HepG2 (cell line): ENCODE measurements around the gene IFNA1. TPM values are rescaled to one million over a fixed set of nuclear protein-coding genes. Genes with fewer than 3 reads are reported as not detected.
A peak's percentile ranks its signal among the peaks of the same experiment; 100 is the strongest.

ENCODE experiments used
- ATAC-seq: fragments of 200-7000 bp; cut with Tn5 transposase; 3 replicates; pipeline ENCODE4 v1.9.1; 2020; ENCODE audit warnings: mild to moderate bottlenecking, moderate library complexity
- BruUV-seq: library from RNA; stranded (reverse); fragments of 400-500 nt; replicated peaks from 2 replicates; lab custom pipeline; 2021; lab: Mats Ljungman, UMichigan
- CTCF ChIA-PET: fragments of 300-600 bp; formaldehyde crosslinking; extraction: SDS; loops from one replicate; lab custom pipeline; 2021; ENCODE audit warnings: low total read pairs, inconsistent platforms, low intra/inter-chr PET ratio; lab: Yijun Ruan, JAX
- POLR2A ChIA-PET: fragments of 350-600 bp; sonication (Branson Sonifier 250); formaldehyde crosslinking; loops from one replicate; lab custom pipeline; 2020; ENCODE audit warnings: antibody characterized with exemption, inconsistent platforms; lab: Yijun Ruan, JAX
- DNase-seq: peaks from one replicate; pipeline ENCODE4 v3.0.0-alpha.2; 2015; ENCODE audit warnings: low spot score
- FAIRE-seq: peaks from 3 replicates; lab custom pipeline; 2011; peaks lifted over from hg19 to GRCh38; lab: Jason Lieb, UNC
- H2AFZ ChIP-seq: one replicate; pipeline ENCODE4 v1.6.1; 2011; ENCODE audit warnings: low read length, inconsistent platforms
- H3K27ac ChIP-seq: fragments of 300-600 bp; 3 replicates; pipeline ENCODE4 v1.8.0; 2011; ENCODE audit warnings: mixed run types, mild to moderate bottlenecking, mixed read lengths, low read length, inconsistent platforms; ENCODE audit not compliant: insufficient read depth; ENCODE audit errors: extremely low read length
- H3K27me3 ChIP-seq, 2 experiments: fragments of 200-600 bp in 1 of 2; 2 replicates in 1 of 2; 3 replicates in 1 of 2; pipeline versions ENCODE4 v1.6.0 to v1.8.0; 2011; ENCODE audit warnings: low read length in 2 of 2, mild to moderate bottlenecking in 2 of 2, moderate library complexity in 2 of 2, inconsistent platforms in 1 of 2; ENCODE audit not compliant: insufficient read depth in 2 of 2, control insufficient read depth in 1 of 2
- H3K36me3 ChIP-seq, 2 experiments: fragments of 200-600 bp in 1 of 2; replicated peaks in 1 of 2; 2 replicates in 1 of 2; 3 replicates in 1 of 2; pipeline versions ENCODE4 v1.5.1 to v1.8.0; 2011; ENCODE audit warnings: low read length in 2 of 2, inconsistent platforms in 1 of 2; ENCODE audit not compliant: insufficient read depth in 2 of 2, control insufficient read depth in 1 of 2
- H3K4me1 ChIP-seq: 2 replicates; pipeline ENCODE4 v1.5.1; 2012; ENCODE audit warnings: low read length, inconsistent platforms; ENCODE audit not compliant: insufficient read depth
- H3K4me2 ChIP-seq: 2 replicates; pipeline ENCODE4 v1.6.0; 2011; ENCODE audit warnings: low read depth, low read length, inconsistent platforms
- H3K4me3 ChIP-seq, 3 experiments: fragments of 200-600 bp in 1 of 3; sonication (generic), shearing (Covaris generic) in 1 of 3; replicated peaks in 1 of 3; 2 replicates each; pipeline ENCODE4 v1.5.1; 2011 to 2016; ENCODE audit warnings: low read length in 3 of 3, inconsistent platforms in 2 of 3, low read depth in 2 of 3, mild to moderate bottlenecking in 2 of 3, control low read depth in 1 of 3, mixed read lengths in 1 of 3; ENCODE audit not compliant: insufficient read depth in 1 of 3
- H3K79me2 ChIP-seq: one replicate; pipeline ENCODE4 v1.6.1; 2011; ENCODE audit warnings: low read length, inconsistent platforms; ENCODE audit not compliant: insufficient read depth
- H3K9ac ChIP-seq: 2 replicates; pipeline ENCODE4 v1.6.0; 2011; ENCODE audit warnings: mild to moderate bottlenecking, low read depth, low read length, inconsistent platforms; ENCODE audit not compliant: insufficient read depth
- H3K9me3 ChIP-seq: 2 replicates; pipeline ENCODE4 v1.5.1; 2012; ENCODE audit warnings: mild to moderate bottlenecking, low read length
- H4K20me1 ChIP-seq: 2 replicates; pipeline ENCODE4 v1.6.0; 2011; ENCODE audit warnings: inconsistent platforms, mild to moderate bottlenecking, low read length, moderate library complexity; ENCODE audit not compliant: insufficient read depth
- ATF1 ChIP-seq: IDR thresholded peaks from 2 replicates; pipeline ENCODE4 v1.6.1; 2016; ENCODE audit warnings: mild to moderate bottlenecking, control low read depth
- CBX1 ChIP-seq: IDR thresholded peaks from one replicate; pipeline ENCODE4 v1.6.1; 2016; ENCODE audit warnings: antibody characterized with exemption, low read depth
- IRF1 ChIP-seq: sonication (generic); formaldehyde crosslinking; IDR thresholded peaks from 2 replicates; pipeline ENCODE4 v1.4.0; 2020; ENCODE audit warnings: low read depth, mild to moderate bottlenecking, missing genetic modification reagents
- MAFK ChIP-seq, 2 experiments: IDR thresholded peaks in 1 of 2; conservative IDR thresholded peaks in 1 of 2; 2 replicates each; pipeline ENCODE4 v1.6.1; 2011; ENCODE audit warnings: improper control_type of control experiment in 2 of 2, low read length in 2 of 2
- PAWR ChIP-seq: sonication (generic); formaldehyde crosslinking; IDR thresholded peaks from 2 replicates; pipeline ENCODE4 v1.4.0; 2020; ENCODE audit warnings: missing genetic modification reagents, mild to moderate bottlenecking, borderline replicate concordance
- RARA ChIP-seq: IDR thresholded peaks from 2 replicates; pipeline ENCODE4 v1.6.1; 2016; ENCODE audit warnings: missing genetic modification reagents, missing compliant biosample characterization
- SRSF1 ChIP-seq: fragments of 200-400 bp; formaldehyde crosslinking; optimal IDR thresholded peaks from 2 replicates; pipeline ENCODE3; 2017; ENCODE audit warnings: mild to moderate bottlenecking, low read depth, low read length, moderate library complexity
- XBP1 ChIP-seq: sonication (generic); formaldehyde crosslinking; IDR thresholded peaks from 2 replicates; pipeline ENCODE4 v1.5.0; 2020; ENCODE audit warnings: missing genetic modification reagents
- ZFP1 ChIP-seq: IDR thresholded peaks from 2 replicates; pipeline ENCODE4 v1.6.1; 2016
- ZNF496 ChIP-seq: sonication (generic); formaldehyde crosslinking; IDR thresholded peaks from 2 replicates; pipeline ENCODE4 v1.8.1; 2023; ENCODE audit warnings: mild to moderate bottlenecking, moderate library complexity, missing genetic modification reagents; ENCODE audit not compliant: insufficient replicate concordance
- ZNF563 ChIP-seq: sonication (generic); formaldehyde crosslinking; IDR thresholded peaks from 2 replicates; pipeline ENCODE4 v1.8.0; 2022; ENCODE audit warnings: mild to moderate bottlenecking, moderate library complexity, missing genetic modification reagents
- WGBS: methylation state at CpG from one replicate; pipeline ENCODE4 v1.1.6; 2017; ENCODE audit warnings: low lambda C conversion rate; 5-methylcytosine and 5-hydroxymethylcytosine counted together
- in situ Hi-C: cut with HindIII; loops from 2 replicates; pipeline ENCODE4 v1.10.0; 2017; ENCODE audit warnings: low pct_unique_long_range_greater_than_20kb; ENCODE audit not compliant: extremely low pct_ligation_motif_present
- intact Hi-C: fragments of 100-400 bp; cut with micrococcal nuclease; formaldehyde crosslinking; loops from one replicate; pipeline ENCODE4 v1.10.0; 2022; ENCODE audit not compliant: unreplicated experiment
- polyA plus RNA-seq, 8 experiments: library from polyadenylated mRNA; depleted of rRNA in 3 of 8; stranded (reverse) in 7 of 8; unstranded in 1 of 8; fragments of >200 nt; fragmentation: Illumina TruSeq in 4 of 8; extraction: Trizol in 4 of 8; gene quantifications; 2 replicates each; pipeline versions ENCODE4 v1.2.1 to v1.2.3, GENCODE V29; 2011 to 2016; ENCODE audit warnings: low read depth in 4 of 8, missing spikeins in 1 of 8, mixed read lengths in 1 of 8; ENCODE audit not compliant: insufficient read depth in 1 of 8
- total RNA-seq, 5 experiments: library from RNA; depleted of rRNA; stranded (reverse); fragments of >200 nt; fragmentation: Illumina TruSeq; extraction: Trizol; gene quantifications; 2 replicates each; pipeline ENCODE4 v1.2.3, GENCODE V29; 2016; ENCODE audit warnings: low read depth in 1 of 5

The IFNA1 gene
- total and polyA plus RNA-seq, 2 of the 13 experiments (the other 11 are each of a cell fraction or from before 2014, with no cell fraction given), result not detected

- Histone ChIP-seq H3K27ac (no peak overlapping the region), H3K9me3 (no peaks in the 10 kb centered on the region), H3K36me3 (no peaks in the 10 kb centered on the region), H3K4me2 (no peak overlapping the region; the same call in 1 of the 2 replicates), H3K27me3 (peaks cover 0 to 1% of the 10 kb centered on the region in 2 experiments; a peak in 1 of 5 replicates), H3K9ac (no peak overlapping the region), H3K4me1 (no peaks in the 10 kb centered on the region), H3K79me2 (no peaks in the 10 kb centered on the region), H2AFZ (no peak overlapping the region), H4K20me1 (no peaks in the 10 kb centered on the region), H3K4me3 (no peak overlapping the region)
- DNase-seq (no peak), ATAC-seq (no peak), FAIRE-seq (no peak)
- CTCF ChIA-PET, result no interaction called here
- WGBS, result 41% methylated on average over 5 of the region's 5 CpGs
- no TSS peak for BruUV-seq
- POLR2A ChIA-PET, result no interaction called here
- intact Hi-C loops, result loop anchor here (5.0 kb wide), 2 partner anchors 147 to 162 kb away; no protein-coding TSS in a partner anchor
- TF ChIP-seq MAFK (conservative IDR thresholded peaks at IDR 0.05 in 1 of 2, IDR thresholded peaks at IDR 0.05 in 1 of 2; ENCODE audit: low read length in 2 of 2) (peak in 1 of 2 experiments; percentile 32; a peak in 1 of 4 replicates), ZNF563 (CRISPR knock-in tag) (no peak)
- in situ Hi-C loops, result loop anchor here (5.0 kb wide), 1 partner anchor 82 kb away; no protein-coding TSS in a partner anchor
Observed at GRCh38 chr9:21398955-21399489, 41.2 kb upstream of the IFNA1 start.

- Histone ChIP-seq H3K27me3 (peaks cover 0 to 1% of the 10 kb centered on the region in 2 experiments; a peak in 1 of 5 replicates), H4K20me1 (no peaks in the 10 kb centered on the region), H2AFZ (no peak overlapping the region), H3K9ac (no peak overlapping the region), H3K9me3 (no peaks in the 10 kb centered on the region), H3K79me2 (no peaks in the 10 kb centered on the region), H3K4me2 (no peak overlapping the region), H3K36me3 (no peaks in the 10 kb centered on the region), H3K4me3 (no peak overlapping the region), H3K4me1 (no peaks in the 10 kb centered on the region), H3K27ac (no peak overlapping the region)
- intact Hi-C loops (loop anchor here (5.0 kb wide), 2 partner anchors 148 to 163 kb away; no protein-coding TSS in a partner anchor), in situ Hi-C loops (loop anchor here (5.0 kb wide), 1 partner anchor 83 kb away; no protein-coding TSS in a partner anchor)
- TF ChIP-seq IRF1 (CRISPR knock-in tag), result no peak
- TF ChIP-seq XBP1 (CRISPR knock-in tag), result no peak
- TF ChIP-seq ZNF496 (CRISPR knock-in tag), result no peak
- no peak for TF ChIP-seq CBX1
- no peak for TF ChIP-seq PAWR (CRISPR knock-in tag)
- TF ChIP-seq ATF1 (CRISPR knock-in tag), result no peak
- TF ChIP-seq SRSF1, result no peak
- no peak for TF ChIP-seq RARA (CRISPR knock-in tag)
- no peak for TF ChIP-seq ZFP1 (CRISPR knock-in tag)
- ATAC-seq (no peak), FAIRE-seq (no peak), DNase-seq (no peak)
- 2% methylated on average over 3 of the region's 3 CpGs for WGBS
- BruUV-seq, result no TSS peak
- ChIA-PET POLR2A (no interaction called here), CTCF (no interaction called here)
Observed at GRCh38 chr9:21399956-21400355, 40.3 kb upstream of the IFNA1 start.
